ENCODE data around the gene VSIG10.

Gene VSIG10

GRCh38 chr12:118044577-118044976 lies 59.2 kb downstream of the VSIG10 start:
- no peak overlapping the region for H3K4me3 Mint-ChIP-seq
- H3K36me3 Mint-ChIP-seq: peaks cover 51% of the 10 kb centered on the region
- CTCF ChIA-PET: interaction anchor here (0.7 to 1.4 kb wide), 2 partner anchors 10 kb away, joined by 3 to 4 read pairs; no protein-coding TSS in a partner anchor
- H3K9me3 Mint-ChIP-seq: no peaks in the 10 kb centered on the region
- no peak overlapping the region for H3K27ac Mint-ChIP-seq
- no peaks in the 10 kb centered on the region for H3K27me3 Mint-ChIP-seq
- DNase-seq: no peak
- peaks cover 8% of the 10 kb centered on the region for H3K4me1 Mint-ChIP-seq

GRCh38 chr12:118044075-118044474 lies 59.7 kb downstream of the VSIG10 start:
- Mint-ChIP-seq H3K36me3 (peaks cover 50% of the 10 kb centered on the region), H3K4me1 (peaks cover 8% of the 10 kb centered on the region)

GRCh38 chr12:118042091-118042490 lies 61.7 kb downstream of the VSIG10 start:
- Mint-ChIP-seq H3K27me3 (no peaks in the 10 kb centered on the region), H3K4me1 (peaks cover 8% of the 10 kb centered on the region), H3K9me3 (no peaks in the 10 kb centered on the region), H3K36me3 (peaks cover 53% of the 10 kb centered on the region), H3K4me3 (no peak overlapping the region), H3K27ac (no peak overlapping the region)
- CTCF ChIA-PET: no interaction called here
- no peak for DNase-seq

More at GRCh38 chr12:118044075-118044474, 59.7 kb downstream of the VSIG10 start:
- H3K27ac Mint-ChIP-seq: no peak overlapping the region
- no peak overlapping the region for H3K4me3 Mint-ChIP-seq
- CTCF ChIA-PET: interaction anchor here (0.7 to 1.4 kb wide), 2 partner anchors 10 to 11 kb away, joined by 3 to 4 read pairs; no protein-coding TSS in a partner anchor
- no peaks in the 10 kb centered on the region for H3K9me3 Mint-ChIP-seq
- H3K27me3 Mint-ChIP-seq: no peaks in the 10 kb centered on the region
- no peak for DNase-seq

- Mint-ChIP-seq H3K27me3 (no peaks in the 10 kb centered on the region), H3K4me1 (peaks cover 9% of the 10 kb centered on the region), H3K27ac (no peak overlapping the region), H3K36me3 (peaks cover 63% of the 10 kb centered on the region), H3K4me3 (no peak overlapping the region), H3K9me3 (no peaks in the 10 kb centered on the region)
- DNase-seq: no peak
- CTCF ChIA-PET: no interaction called here
These were observed 65.7 kb downstream of the VSIG10 start for GRCh38 chr12:118038137-118038536.

- Mint-ChIP-seq H3K36me3 (peaks cover 57% of the 10 kb centered on the region), H3K27ac (no peak overlapping the region), H3K27me3 (no peaks in the 10 kb centered on the region), H3K4me3 (no peak overlapping the region), H3K9me3 (no peaks in the 10 kb centered on the region), H3K4me1 (peaks cover 9% of the 10 kb centered on the region)
- CTCF ChIA-PET: interaction anchor here (1.0 to 2.3 kb wide), 2 partner anchors 10 to 18 kb away, joined by 4 to 7 read pairs; no protein-coding TSS in a partner anchor
- DNase-seq: no peak
These were observed 67.0 kb downstream of the VSIG10 start for GRCh38 chr12:118036672-118037411.

- Mint-ChIP-seq H3K4me1 (peaks cover 9% of the 10 kb centered on the region), H3K4me3 (no peak overlapping the region), H3K36me3 (peaks cover 56% of the 10 kb centered on the region), H3K9me3 (no peaks in the 10 kb centered on the region), H3K27me3 (no peaks in the 10 kb centered on the region), H3K27ac (no peak overlapping the region)
- CTCF ChIA-PET: interaction anchor here (0.7 to 2.3 kb wide), 6 partner anchors 12 to 162 kb away, joined by 3 to 9 read pairs (median 4); partner anchors contain the start of gene RFC5
- no peak for DNase-seq
These were observed 68.4 kb downstream of the VSIG10 start for GRCh38 chr12:118035190-118036041.

GRCh38 chr12:118034429-118035189 lies 69.2 kb downstream of the VSIG10 start:
- Mint-ChIP-seq H3K27me3 (no peaks in the 10 kb centered on the region), H3K36me3 (peaks cover 59% of the 10 kb centered on the region), H3K4me1 (peaks cover 9% of the 10 kb centered on the region), H3K9me3 (no peaks in the 10 kb centered on the region), H3K4me3 (no peak overlapping the region), H3K27ac (peak overlapping the region; percentile 21)
- DNase-seq: no peak
- CTCF ChIA-PET: interaction anchor here (0.7 to 2.3 kb wide), 7 partner anchors 10 to 161 kb away, joined by 3 to 9 read pairs (median 3); partner anchors contain the start of gene RFC5

- H3K4me1 Mint-ChIP-seq: peaks cover 9% of the 10 kb centered on the region
- H3K4me3 Mint-ChIP-seq: no peak overlapping the region
- H3K36me3 Mint-ChIP-seq: peaks cover 56% of the 10 kb centered on the region
- no peak overlapping the region for H3K27ac Mint-ChIP-seq
- no peak for DNase-seq
- CTCF ChIA-PET: interaction anchor here (0.7 to 2.3 kb wide), 2 partner anchors 11 to 159 kb away, joined by 3 to 9 read pairs; no protein-coding TSS in a partner anchor
- H3K9me3 Mint-ChIP-seq: no peaks in the 10 kb centered on the region
- H3K27me3 Mint-ChIP-seq: no peaks in the 10 kb centered on the region
These were observed 69.9 kb downstream of the VSIG10 start for GRCh38 chr12:118033902-118034301.

- no peak for DNase-seq
- Mint-ChIP-seq H3K9me3 (no peaks in the 10 kb centered on the region), H3K27me3 (no peaks in the 10 kb centered on the region), H3K36me3 (peaks cover 60% of the 10 kb centered on the region), H3K27ac (no peak overlapping the region), H3K4me3 (no peak overlapping the region), H3K4me1 (peaks cover 9% of the 10 kb centered on the region)
- CTCF ChIA-PET: interaction anchor here (0.8 to 2.2 kb wide), 4 partner anchors 20 to 158 kb away, joined by 3 to 8 read pairs (median 5); no protein-coding TSS in a partner anchor
These were observed 70.5 kb downstream of the VSIG10 start for GRCh38 chr12:118033323-118033722.

- peaks cover 9% of the 10 kb centered on the region for H3K4me1 Mint-ChIP-seq
- CTCF ChIA-PET: interaction anchor here (1.4 to 2.2 kb wide), 3 partner anchors 21 to 157 kb away, joined by 5 to 8 read pairs (median 5); no protein-coding TSS in a partner anchor
- no peak for DNase-seq
- H3K36me3 Mint-ChIP-seq: peaks cover 60% of the 10 kb centered on the region
- H3K4me3 Mint-ChIP-seq: no peak overlapping the region
- H3K27ac Mint-ChIP-seq: no peak overlapping the region
- H3K27me3 Mint-ChIP-seq: no peaks in the 10 kb centered on the region
- no peaks in the 10 kb centered on the region for H3K9me3 Mint-ChIP-seq
These were observed 71.6 kb downstream of the VSIG10 start for GRCh38 chr12:118032188-118032587.

GRCh38 chr12:118029166-118029565 lies 74.6 kb downstream of the VSIG10 start:
- H3K27ac Mint-ChIP-seq: no peak overlapping the region
- H3K4me3 Mint-ChIP-seq: no peak overlapping the region
- no peaks in the 10 kb centered on the region for H3K9me3 Mint-ChIP-seq
- DNase-seq: no peak
- H3K36me3 Mint-ChIP-seq: peaks cover 61% of the 10 kb centered on the region
- CTCF ChIA-PET: no interaction called here
- no peaks in the 10 kb centered on the region for H3K4me1 Mint-ChIP-seq
- H3K27me3 Mint-ChIP-seq: no peaks in the 10 kb centered on the region

- no peak for DNase-seq
- CTCF ChIA-PET: no interaction called here
- no peaks in the 10 kb centered on the region for H3K4me1 Mint-ChIP-seq
- peaks cover 58% of the 10 kb centered on the region for H3K36me3 Mint-ChIP-seq
- H3K9me3 Mint-ChIP-seq: no peaks in the 10 kb centered on the region
- no peak overlapping the region for H3K4me3 Mint-ChIP-seq
- H3K27ac Mint-ChIP-seq: no peak overlapping the region
- H3K27me3 Mint-ChIP-seq: no peaks in the 10 kb centered on the region
These were observed 78.6 kb downstream of the VSIG10 start for GRCh38 chr12:118025168-118025567.

- Mint-ChIP-seq H3K4me3 (no peak overlapping the region), H3K9me3 (no peaks in the 10 kb centered on the region), H3K36me3 (peaks cover 59% of the 10 kb centered on the region), H3K4me1 (peaks cover 8% of the 10 kb centered on the region), H3K27ac (no peak overlapping the region), H3K27me3 (no peaks in the 10 kb centered on the region)
- DNase-seq: no peak
- CTCF ChIA-PET: no interaction called here
These were observed 80.4 kb downstream of the VSIG10 start for GRCh38 chr12:118023301-118023860.
